Measurements from ENCODE around the gene ARHGAP15.
A peak's percentile ranks its signal among the peaks of the same experiment; 100 is the strongest.

DNA sequence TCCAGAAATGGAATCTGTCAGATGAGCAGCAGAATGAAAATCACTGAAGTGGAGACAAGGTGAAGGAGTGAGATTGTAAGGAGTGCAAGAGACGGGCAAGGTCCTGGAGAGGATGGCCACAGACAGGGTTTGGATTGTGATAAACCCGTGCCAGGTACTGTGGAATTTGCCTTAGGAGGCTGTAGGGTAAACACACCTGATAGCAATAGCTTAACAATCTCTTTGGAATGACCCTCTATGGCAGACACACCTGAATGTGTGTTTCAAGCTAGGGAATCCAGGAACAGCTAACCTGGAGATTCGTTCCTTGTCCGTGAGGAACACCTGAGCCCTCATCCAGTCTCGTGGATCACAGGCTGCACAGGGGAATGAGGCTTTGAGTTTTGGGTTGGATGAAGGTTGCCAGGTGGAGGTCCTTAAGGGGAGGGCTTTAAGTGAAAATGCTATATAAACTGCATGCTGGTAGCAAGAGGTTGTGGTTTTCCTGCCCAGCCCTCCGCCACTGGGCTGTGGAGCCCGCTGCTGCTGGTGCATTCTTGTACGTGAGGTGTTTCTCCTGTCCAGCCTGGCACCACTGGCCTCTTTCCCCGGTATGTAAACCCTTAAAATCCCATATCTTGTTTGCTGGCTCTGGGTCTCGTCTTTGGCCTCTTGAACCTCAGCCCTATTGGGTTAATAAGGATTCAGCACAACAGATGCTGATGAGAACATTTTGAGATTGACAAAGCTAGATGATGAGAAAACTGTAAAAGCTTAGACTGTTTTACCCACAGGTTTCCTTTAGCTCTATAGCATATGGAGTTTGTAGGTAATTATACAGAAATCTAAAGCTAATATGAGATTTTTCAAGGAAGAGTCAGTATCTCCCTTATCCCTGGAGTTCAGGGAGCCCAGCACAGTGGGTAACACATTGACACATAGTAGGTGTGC lies 117.9 kb downstream of the ARHGAP15 start:
- TF ChIP-seq POLR2AphosphoS5 (IDR thresholded peaks at IDR 0.05) (peak in 1 of 3 donors; percentile 40), POLR2A (IDR thresholded peaks at IDR 0.05) (no peak)
- TF ChIP-seq, protein P1, sequence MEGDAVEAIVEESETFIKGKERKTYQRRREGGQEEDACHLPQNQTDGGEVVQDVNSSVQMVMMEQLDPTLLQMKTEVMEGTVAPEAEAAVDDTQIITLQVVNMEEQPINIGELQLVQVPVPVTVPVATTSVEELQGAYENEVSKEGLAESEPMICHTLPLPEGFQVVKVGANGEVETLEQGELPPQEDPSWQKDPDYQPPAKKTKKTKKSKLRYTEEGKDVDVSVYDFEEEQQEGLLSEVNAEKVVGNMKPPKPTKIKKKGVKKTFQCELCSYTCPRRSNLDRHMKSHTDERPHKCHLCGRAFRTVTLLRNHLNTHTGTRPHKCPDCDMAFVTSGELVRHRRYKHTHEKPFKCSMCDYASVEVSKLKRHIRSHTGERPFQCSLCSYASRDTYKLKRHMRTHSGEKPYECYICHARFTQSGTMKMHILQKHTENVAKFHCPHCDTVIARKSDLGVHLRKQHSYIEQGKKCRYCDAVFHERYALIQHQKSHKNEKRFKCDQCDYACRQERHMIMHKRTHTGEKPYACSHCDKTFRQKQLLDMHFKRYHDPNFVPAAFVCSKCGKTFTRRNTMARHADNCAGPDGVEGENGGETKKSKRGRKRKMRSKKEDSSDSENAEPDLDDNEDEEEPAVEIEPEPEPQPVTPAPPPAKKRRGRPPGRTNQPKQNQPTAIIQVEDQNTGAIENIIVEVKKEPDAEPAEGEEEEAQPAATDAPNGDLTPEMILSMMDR (IDR thresholded peaks at IDR 0.05 in 8 of 11, conservative IDR thresholded peaks at IDR 0.05 in 3 of 11) = no peak

All from spleen (tissue), 7 donors.